SU-DHL-6 (cell line): ENCODE measurements around the gene ZNF317.
"Not testable (repeated sequence)": the region's sequence is repeated elsewhere in the genome, so short reads cannot be mapped to it uniquely, and the experiment has no call there.

ENCODE experiments used
- H2AFZ ChIP-seq: fragments of 200-600 bp; sonication (generic); 2 replicates; pipeline ENCODE4 v1.6.1; 2014; ENCODE audit warnings: low read depth, mild to moderate bottlenecking, moderate library complexity, mixed read lengths, antibody characterized with exemption, low read length; ENCODE audit not compliant: severe bottlenecking
- H3F3A ChIP-seq: fragments of 200-600 bp; shearing (Covaris generic); 2 replicates; pipeline ENCODE4 v1.6.0; 2016; ENCODE audit warnings: antibody characterized with exemption, mild to moderate bottlenecking; ENCODE audit not compliant: insufficient read depth
- H3K27ac ChIP-seq: fragments of 200-600 bp; sonication (generic); 2 replicates; pipeline ENCODE4 v1.5.1; 2016; ENCODE audit warnings: low read depth, mild to moderate bottlenecking, low read length, moderate library complexity, mixed read lengths
- H3K27me3 ChIP-seq: fragments of 200-600 bp; sonication (generic), shearing (Covaris generic); 2 replicates; pipeline ENCODE4 v1.6.0; 2014; ENCODE audit warnings: mild to moderate bottlenecking, low read length
- H3K36me3 ChIP-seq: fragments of 200-600 bp; sonication (generic); 2 replicates; pipeline ENCODE4 v1.6.1; 2014; ENCODE audit warnings: mild to moderate bottlenecking, low read length, mixed read lengths
- H3K4me2 ChIP-seq: fragments of 300-600, 200-600 bp; shearing (Covaris generic), sonication (generic); 2 replicates; pipeline ENCODE4 v1.6.0; 2014; ENCODE audit warnings: low read length, low read depth, mild to moderate bottlenecking; ENCODE audit not compliant: poor library complexity, severe bottlenecking
- H3K4me3 ChIP-seq: fragments of 200-600 bp; sonication (generic); 2 replicates; pipeline ENCODE4 v1.5.1; 2014; ENCODE audit warnings: antibody characterized with exemption, low read length, mild to moderate bottlenecking, mixed read lengths; ENCODE audit not compliant: insufficient read depth, poor library complexity, severe bottlenecking
- H3K79me2 ChIP-seq: fragments of 200-600 bp; sonication (generic); 2 replicates; pipeline ENCODE4 v1.6.1; 2014; ENCODE audit warnings: mild to moderate bottlenecking, low read length, moderate library complexity; ENCODE audit not compliant: insufficient read depth
- H3K9ac ChIP-seq: fragments of 200-600 bp; sonication (generic); 2 replicates; pipeline ENCODE4 v1.7.0; 2014; ENCODE audit warnings: mild to moderate bottlenecking, low read length
- H3K9me2 ChIP-seq: fragments of 200-600 bp; sonication (generic); replicated peaks from 2 replicates; pipeline ENCODE4 v1.6.1; 2014; ENCODE audit warnings: low read length; ENCODE audit not compliant: insufficient read depth
- H3K9me3 ChIP-seq: fragments of 200-600 bp; sonication (generic); 2 replicates; pipeline ENCODE4 v1.6.1; 2014; ENCODE audit warnings: low read length, mixed read lengths; ENCODE audit not compliant: insufficient read depth
- H4K20me1 ChIP-seq: fragments of 200-600 bp; sonication (generic); 2 replicates; pipeline ENCODE4 v1.6.1; 2014; ENCODE audit warnings: low read depth, mild to moderate bottlenecking, antibody characterized with exemption, low read length, moderate library complexity, mixed read lengths
- CTCF ChIP-seq: fragments of 200-600 bp; sonication (generic); IDR thresholded peaks from one replicate; pipeline ENCODE4 v1.5.1; 2017; ENCODE audit warnings: antibody characterized with exemption, mild to moderate bottlenecking, low read length, moderate library complexity; ENCODE audit not compliant: insufficient read depth, poor library complexity, severe bottlenecking
- EZH2phosphoT487 ChIP-seq: fragments of 200-600 bp; sonication (generic), shearing (Covaris generic); conservative IDR thresholded peaks from 2 replicates; pipeline ENCODE4 v1.6.1; 2018; ENCODE audit warnings: mild to moderate bottlenecking, antibody characterized with exemption, low read length, moderate library complexity, mixed read lengths

The ZNF317 gene

DNA sequence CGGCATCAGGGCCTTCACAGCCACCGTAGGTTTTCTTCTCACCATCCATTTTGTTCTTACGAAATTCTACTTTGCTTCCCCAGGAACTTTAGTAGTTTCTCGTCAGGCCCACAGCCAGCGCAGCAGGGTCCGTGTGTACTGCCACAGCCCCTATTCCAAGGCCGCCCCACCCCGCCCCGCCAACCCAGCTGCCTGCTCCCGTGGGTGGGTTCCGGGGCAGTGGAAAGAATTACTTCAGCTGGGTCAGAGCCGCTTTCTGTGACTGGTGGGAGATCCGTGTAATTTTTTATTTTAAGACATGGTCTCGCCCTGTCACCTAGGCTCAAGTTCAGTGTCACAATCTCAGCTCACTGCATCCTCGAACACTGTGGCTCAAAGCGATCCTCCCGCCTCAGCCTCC, 42.8 kb downstream of the ZNF317 start:
- Histone ChIP-seq H4K20me1 (no peaks in the 10 kb centered on the region), H3K4me2 (no peak overlapping the region), H3K9me3 (no peaks in the 10 kb centered on the region), H2AFZ (no peak overlapping the region), H3K27ac (no peak overlapping the region), H3K4me3 (no peak overlapping the region), H3F3A (no peaks in the 10 kb centered on the region), H3K79me2 (no peaks in the 10 kb centered on the region), H3K36me3 (no peaks in the 10 kb centered on the region), H3K27me3 (no peaks in the 10 kb centered on the region), H3K9me2 (no peaks in the 10 kb centered on the region), H3K9ac (no peak overlapping the region)
- TF ChIP-seq CTCF (no peak), EZH2phosphoT487 (no peak)

DNA sequence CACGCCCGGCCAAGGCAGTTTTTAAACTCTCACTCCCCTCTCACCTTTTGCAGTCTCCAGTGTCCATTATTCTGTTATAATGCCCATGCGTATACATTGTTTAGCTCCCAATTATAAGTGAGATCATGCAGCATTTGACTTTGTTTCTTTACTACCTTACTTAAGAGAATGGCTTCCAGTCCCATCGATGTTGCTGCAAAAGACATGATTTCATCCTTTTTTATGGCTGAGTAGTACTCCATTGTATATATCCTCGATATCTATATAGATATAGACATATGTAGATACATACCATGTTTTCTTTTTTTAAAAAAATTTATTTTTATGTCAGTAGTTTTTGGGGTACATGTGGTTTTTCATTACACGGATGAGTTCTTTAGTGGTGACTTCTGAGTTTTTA, 47.0 kb downstream of the ZNF317 start:
- no peaks in the 10 kb centered on the region for H3K36me3 ChIP-seq
- no peaks in the 10 kb centered on the region for H3K27me3 ChIP-seq
- H3K4me2 ChIP-seq, result no peak overlapping the region
- H3K9me3 ChIP-seq, result no peaks in the 10 kb centered on the region
- no peak overlapping the region for H3K9ac ChIP-seq
- no peaks in the 10 kb centered on the region for H3K9me2 ChIP-seq
- TF ChIP-seq CTCF (no peak), EZH2phosphoT487 (no peak)
- H3K79me2 ChIP-seq, result no peaks in the 10 kb centered on the region
- no peaks in the 10 kb centered on the region for H4K20me1 ChIP-seq
- no peak overlapping the region for H3K27ac ChIP-seq
- no peak overlapping the region for H2AFZ ChIP-seq
- H3K4me3 ChIP-seq, result no peak overlapping the region
- no peaks in the 10 kb centered on the region for H3F3A ChIP-seq

- no peak overlapping the region for H3K27ac ChIP-seq
- no peaks in the 10 kb centered on the region for H4K20me1 ChIP-seq
- TF ChIP-seq CTCF (no peak), EZH2phosphoT487 (no peak)
- H3K9ac ChIP-seq, result no peak overlapping the region
- no peaks in the 10 kb centered on the region for H3K27me3 ChIP-seq
- no peak overlapping the region for H3K4me3 ChIP-seq
- no peaks in the 10 kb centered on the region for H3K9me2 ChIP-seq
- H3K36me3 ChIP-seq, result no peaks in the 10 kb centered on the region
- H3K4me2 ChIP-seq, result no peak overlapping the region
- no peaks in the 10 kb centered on the region for H3F3A ChIP-seq
- no peak overlapping the region for H2AFZ ChIP-seq
- H3K9me3 ChIP-seq, result no peaks in the 10 kb centered on the region
- H3K79me2 ChIP-seq, result no peaks in the 10 kb centered on the region
Measured at GRCh38 chr19:9189535-9189934, 49.3 kb downstream of the ZNF317 start.

DNA sequence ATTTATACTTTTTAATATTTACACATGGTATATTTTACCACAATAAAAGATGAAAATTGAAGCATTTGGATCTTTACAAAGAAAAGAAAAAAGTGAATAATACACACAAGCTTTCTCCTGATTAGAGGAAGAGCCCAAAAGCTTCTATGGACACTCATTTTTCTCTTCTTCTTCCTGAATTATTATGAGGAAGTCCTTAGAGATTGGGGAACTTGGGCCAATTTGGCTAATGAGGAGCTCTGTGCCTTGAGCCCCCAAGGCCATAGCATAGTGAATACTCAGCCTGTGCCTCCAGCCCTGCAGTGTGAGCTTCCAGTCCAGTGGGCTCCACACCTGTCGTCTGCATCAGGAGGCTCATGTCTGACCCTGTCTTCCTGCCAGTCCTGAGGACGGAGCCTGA, 57.8 kb downstream of the ZNF317 start:
- not testable (repeated sequence) for H3K9me2 ChIP-seq, H3K27me3 ChIP-seq, H3K9ac ChIP-seq, H3K27ac ChIP-seq, H2AFZ ChIP-seq, H3K36me3 ChIP-seq, H3F3A ChIP-seq, H3K4me3 ChIP-seq, H3K9me3 ChIP-seq, H4K20me1 ChIP-seq, H3K4me2 ChIP-seq, H3K79me2 ChIP-seq
